ENCODE measurements around the gene PTPRN2.

DNA sequence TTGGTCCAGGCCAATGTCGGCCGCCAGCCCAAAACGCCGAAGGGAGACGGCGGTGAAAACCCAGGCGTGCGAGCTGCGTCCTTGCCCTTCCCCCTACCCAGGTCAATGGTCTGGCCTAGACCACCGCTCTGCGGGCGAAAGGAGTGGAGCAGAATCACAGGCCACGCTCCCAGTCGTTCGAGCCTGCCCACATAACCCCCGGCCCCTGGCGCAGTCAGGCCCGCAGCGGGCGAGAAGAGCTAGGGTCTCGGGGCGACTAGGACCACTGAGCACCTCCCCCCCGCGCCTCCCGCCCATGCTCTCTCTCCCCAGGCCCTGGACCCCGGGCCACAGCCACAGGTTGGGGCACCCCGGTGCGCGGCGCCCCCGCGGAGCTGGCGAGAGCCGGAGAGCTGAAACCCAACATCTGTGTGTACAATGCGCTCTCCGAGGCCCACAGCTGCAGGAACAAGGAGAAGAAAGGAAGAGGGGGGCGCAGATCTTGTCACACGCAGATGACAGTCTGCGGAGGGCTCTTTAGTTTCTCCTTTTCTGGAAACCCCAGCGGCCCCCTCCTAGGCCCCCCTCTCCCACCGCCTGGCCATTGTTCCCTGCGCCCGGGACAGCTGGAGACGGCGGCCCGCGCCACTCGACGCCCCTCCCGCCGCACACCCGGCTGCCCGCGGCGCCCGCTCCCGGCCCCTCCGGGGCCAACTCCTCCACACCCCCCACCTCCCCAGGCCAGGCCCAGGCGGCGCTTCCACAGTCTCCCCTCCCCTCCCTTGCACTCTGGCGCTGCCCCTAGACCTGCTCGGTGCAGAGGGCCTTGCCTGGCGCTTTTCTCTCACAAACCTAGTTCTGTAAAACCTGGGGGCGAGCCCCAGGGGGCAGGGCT lies 895.8 kb downstream of the PTPRN2 start:
- TF ChIP-seq JUND (CRISPR knock-in tag; IDR thresholded peaks at IDR 0.05) (no peak), MTA3 (CRISPR knock-in tag; IDR thresholded peaks at IDR 0.05) (no peak), NFIC (IDR thresholded peaks at IDR 0.05; ENCODE audit: low read length) (no peak), POLR2A (IDR thresholded peaks at IDR 0.05; ENCODE audit: insufficient read depth in 1 of 2, low read depth in 2 of 2, low read length in 2 of 2) (no peak), ZNF775 (CRISPR knock-in tag; IDR thresholded peaks at IDR 0.05; ENCODE audit: borderline replicate concordance) (no peak), BHLHE40 (IDR thresholded peaks at IDR 0.05; ENCODE audit: low read length) (no peak), EP300 (IDR thresholded peaks at IDR 0.05; ENCODE audit: low read depth in 2 of 2, low read length in 2 of 2) (no peak), EP300 (CRISPR knock-in tag; IDR thresholded peaks at IDR 0.05; ENCODE audit: borderline replicate concordance) (no peak)
- TF ChIP-seq, protein P1, sequence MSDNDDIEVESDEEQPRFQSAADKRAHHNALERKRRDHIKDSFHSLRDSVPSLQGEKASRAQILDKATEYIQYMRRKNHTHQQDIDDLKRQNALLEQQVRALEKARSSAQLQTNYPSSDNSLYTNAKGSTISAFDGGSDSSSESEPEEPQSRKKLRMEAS (IDR thresholded peaks at IDR 0.05), result no peak
- TF ChIP-seq, protein P2, sequence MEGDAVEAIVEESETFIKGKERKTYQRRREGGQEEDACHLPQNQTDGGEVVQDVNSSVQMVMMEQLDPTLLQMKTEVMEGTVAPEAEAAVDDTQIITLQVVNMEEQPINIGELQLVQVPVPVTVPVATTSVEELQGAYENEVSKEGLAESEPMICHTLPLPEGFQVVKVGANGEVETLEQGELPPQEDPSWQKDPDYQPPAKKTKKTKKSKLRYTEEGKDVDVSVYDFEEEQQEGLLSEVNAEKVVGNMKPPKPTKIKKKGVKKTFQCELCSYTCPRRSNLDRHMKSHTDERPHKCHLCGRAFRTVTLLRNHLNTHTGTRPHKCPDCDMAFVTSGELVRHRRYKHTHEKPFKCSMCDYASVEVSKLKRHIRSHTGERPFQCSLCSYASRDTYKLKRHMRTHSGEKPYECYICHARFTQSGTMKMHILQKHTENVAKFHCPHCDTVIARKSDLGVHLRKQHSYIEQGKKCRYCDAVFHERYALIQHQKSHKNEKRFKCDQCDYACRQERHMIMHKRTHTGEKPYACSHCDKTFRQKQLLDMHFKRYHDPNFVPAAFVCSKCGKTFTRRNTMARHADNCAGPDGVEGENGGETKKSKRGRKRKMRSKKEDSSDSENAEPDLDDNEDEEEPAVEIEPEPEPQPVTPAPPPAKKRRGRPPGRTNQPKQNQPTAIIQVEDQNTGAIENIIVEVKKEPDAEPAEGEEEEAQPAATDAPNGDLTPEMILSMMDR (CRISPR knock-in tag; IDR thresholded peaks at IDR 0.05), result no peak
